ENCODE measurements around the gene TTC28. TPM values are rescaled to one million over a fixed set of nuclear protein-coding genes. Genes with fewer than 3 reads are reported as not detected.
A peak's percentile ranks its signal among the peaks of the same experiment; 100 is the strongest.

The TTC28 gene
- polyA plus RNA-seq, 1 donor from 2014 or later, result 14.8 TPM

- peak overlapping the region; percentile 30 for H3K4me3 ChIP-seq (ENCODE audit: low read length)
- H3K36me3 ChIP-seq (ENCODE audit: insufficient read depth, low read length), result no peaks in the 10 kb centered on the region
- H3K4me2 ChIP-seq (ENCODE audit: low read length), result peak overlapping the region; percentile 36
- peak overlapping the region; percentile 3 for H3K9ac ChIP-seq (ENCODE audit: low read length)
- H3F3A ChIP-seq (ENCODE audit: insufficient read depth, low read length, poor library complexity, severe bottlenecking), result no peaks in the 10 kb centered on the region
- H3K79me2 ChIP-seq (replicated peaks; ENCODE audit: insufficient read depth, low read length), result peaks cover 12% of the 10 kb centered on the region
- peak overlapping the region; percentile 54 for H3K27ac ChIP-seq (ENCODE audit: low read length)
- no peaks in the 10 kb centered on the region for H4K20me1 ChIP-seq (ENCODE audit: insufficient read depth)
- TF ChIP-seq EP300 (conservative IDR thresholded peaks at IDR 0.05; ENCODE audit: poor library complexity, severe bottlenecking) (peak; percentile 52), POLR2AphosphoS5 (IDR thresholded peaks at IDR 0.05) (no peak), CTCF (IDR thresholded peaks at IDR 0.05; ENCODE audit: poor library complexity, severe bottlenecking) (no peak)
- no peaks in the 10 kb centered on the region for H3K27me3 ChIP-seq (ENCODE audit: insufficient read depth, low read depth, low read length)
- no peak overlapping the region for H2AFZ ChIP-seq (ENCODE audit: low read depth, low read length)
- peaks cover 4% of the 10 kb centered on the region for H3K9me3 ChIP-seq (ENCODE audit: low read length)
- H3K9me2 ChIP-seq (ENCODE audit: insufficient read depth, low read length), result no peaks in the 10 kb centered on the region
These were observed 321.3 kb downstream of the TTC28 start for GRCh38 chr22:28358312-28358711.

GRCh38 chr22:28357193-28357592, 322.4 kb downstream of the TTC28 start:
- Histone ChIP-seq H3K9ac (ENCODE audit: low read length) (no peak overlapping the region), H3K27me3 (ENCODE audit: insufficient read depth, low read depth, low read length) (no peaks in the 10 kb centered on the region), H3K9me2 (ENCODE audit: insufficient read depth, low read length) (no peaks in the 10 kb centered on the region), H3K36me3 (ENCODE audit: insufficient read depth, low read length) (no peaks in the 10 kb centered on the region), H2AFZ (ENCODE audit: low read depth, low read length) (no peak overlapping the region), H4K20me1 (ENCODE audit: insufficient read depth) (no peaks in the 10 kb centered on the region), H3K9me3 (ENCODE audit: low read length) (no peaks in the 10 kb centered on the region), H3K79me2 (replicated peaks; ENCODE audit: insufficient read depth, low read length) (peaks cover 19% of the 10 kb centered on the region), H3F3A (ENCODE audit: insufficient read depth, low read length, poor library complexity, severe bottlenecking) (no peaks in the 10 kb centered on the region), H3K4me3 (ENCODE audit: low read length) (no peak overlapping the region), H3K4me2 (ENCODE audit: low read length) (no peak overlapping the region), H3K27ac (ENCODE audit: low read length) (peak overlapping the region; percentile 54)
- TF ChIP-seq MXI1 (conservative IDR thresholded peaks at IDR 0.05; ENCODE audit: poor library complexity, severe bottlenecking), result no peak
- no peak for TF ChIP-seq TAF1 (IDR thresholded peaks at IDR 0.05; ENCODE audit: low read depth)
- TF ChIP-seq EP300 (conservative IDR thresholded peaks at IDR 0.05; ENCODE audit: poor library complexity, severe bottlenecking), result no peak
- no peak for TF ChIP-seq SMC3 (conservative IDR thresholded peaks at IDR 0.05; ENCODE audit: poor library complexity)
- TF ChIP-seq RAD21 (conservative IDR thresholded peaks at IDR 0.05), result no peak
- TF ChIP-seq REST (IDR thresholded peaks at IDR 0.05; ENCODE audit: borderline replicate concordance), result no peak
- no peak for TF ChIP-seq POLR2AphosphoS5 (IDR thresholded peaks at IDR 0.05)
- no peak for TF ChIP-seq CTCF (IDR thresholded peaks at IDR 0.05; ENCODE audit: poor library complexity, severe bottlenecking)
- no peak for TF ChIP-seq EZH2 (IDR thresholded peaks at IDR 0.05; ENCODE audit: borderline replicate concordance, insufficient read depth, low read length, poor library complexity, severe bottlenecking)

All from neural cell (in vitro differentiated cells).